ENCODE data around the gene BCKDHB.

DNA sequence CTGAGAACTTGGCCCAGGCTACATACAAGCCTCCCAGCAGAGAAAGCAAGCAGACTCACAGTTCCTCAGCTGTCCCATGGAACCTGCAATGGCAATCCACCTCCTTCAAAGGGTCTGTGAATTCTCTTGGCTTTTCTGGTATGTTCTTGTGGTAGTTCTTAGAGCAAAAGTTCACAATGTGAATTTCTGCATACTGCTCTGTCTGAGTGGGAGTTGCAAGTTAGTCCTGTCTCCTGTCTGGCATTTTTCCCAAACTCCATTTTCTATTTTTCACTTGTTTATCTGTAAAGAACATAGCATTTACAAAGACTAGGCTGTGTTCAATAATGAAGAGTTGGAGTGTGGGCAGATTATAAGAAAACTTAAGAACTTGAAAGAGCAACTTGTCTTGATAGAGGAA, 269.9 kb downstream of the BCKDHB start:
- TF ChIP-seq CTCF (IDR thresholded peaks at IDR 0.05), result no peak
- no peak for TF ChIP-seq POLR2A (IDR thresholded peaks at IDR 0.05)
- TF ChIP-seq POLR2AphosphoS5 (IDR thresholded peaks at IDR 0.05), result no peak

All from prostate gland (tissue), 2 donors.